GM12878 (cell line): ENCODE data around the gene AP3S2.

Experiments used
- ELK1 ChIP-seq: IDR thresholded peaks from 2 replicates; pipeline ENCODE4 v1.6.1; 2012; ENCODE audit warnings: low read depth, low read length, improper control_type of control experiment
- GABPA ChIP-seq: IDR thresholded peaks from 2 replicates; pipeline ENCODE4 v1.6.1; 2014; ENCODE audit warnings: antibody characterized with exemption, low read depth, mild to moderate bottlenecking, inconsistent platforms
- MTA2 ChIP-seq: fragments of 450-650 bp; IDR thresholded peaks from 2 replicates; pipeline ENCODE4 v1.6.1; 2016; ENCODE audit warnings: low read depth, mild to moderate bottlenecking, moderate library complexity
- POLR2A ChIP-seq: IDR thresholded peaks from 2 replicates; pipeline ENCODE4 v1.6.1; 2011; ENCODE audit warnings: low read depth, mild to moderate bottlenecking, low read length
- POLR2AphosphoS5 ChIP-seq: IDR thresholded peaks from 2 replicates; pipeline ENCODE4 v1.6.1; 2011; ENCODE audit warnings: mild to moderate bottlenecking, low read length, inconsistent platforms
- RAD21 ChIP-seq: IDR thresholded peaks from 2 replicates; pipeline ENCODE4 v1.6.1; 2011; ENCODE audit warnings: mild to moderate bottlenecking, low read depth, low read length, moderate library complexity; ENCODE audit not compliant: insufficient read depth
- RBBP5 ChIP-seq: fragments of 200-600 bp; sonication (generic); conservative IDR thresholded peaks from 2 replicates; pipeline ENCODE4 v1.6.1; 2016
- RCOR1 ChIP-seq: conservative IDR thresholded peaks from 2 replicates; pipeline ENCODE4 v1.6.1; 2012; ENCODE audit warnings: low read depth, low read length, improper control_type of control experiment
- SREBF2 ChIP-seq: IDR thresholded peaks from 2 replicates; pipeline ENCODE4 v1.6.1; 2012; ENCODE audit warnings: mild to moderate bottlenecking, low read length
- TCF12 ChIP-seq: IDR thresholded peaks from 2 replicates; pipeline ENCODE4 v1.6.1; 2011; ENCODE audit warnings: low read depth, mild to moderate bottlenecking, low read length
- ZNF24 ChIP-seq: fragments of 450-650 bp; IDR thresholded peaks from 2 replicates; pipeline ENCODE4 v1.6.1; 2017; ENCODE audit warnings: antibody characterized with exemption, mild to moderate bottlenecking
- TF ChIP-seq, protein P1 (sequence below): IDR thresholded peaks from 2 replicates; pipeline ENCODE4 v1.6.1; 2011; ENCODE audit warnings: low read depth, low read length, improper control_type of control experiment, borderline replicate concordance
- TF ChIP-seq, protein P2 (sequence below), 3 experiments: IDR thresholded peaks in 2 of 3; conservative IDR thresholded peaks in 1 of 3; 2 replicates each; pipeline ENCODE4 v1.5.1; 2011; ENCODE audit warnings: low read depth in 3 of 3, low read length in 3 of 3, mild to moderate bottlenecking in 3 of 3, control low read depth in 2 of 3, moderate library complexity in 2 of 3, inconsistent platforms in 1 of 3, mixed read lengths in 1 of 3; ENCODE audit not compliant: control insufficient read depth in 2 of 3, insufficient read depth in 1 of 3; ENCODE audit errors: extremely low read depth in 1 of 3
- TF ChIP-seq, protein P3 (sequence below): fragments of 450-650 bp; IDR thresholded peaks from 2 replicates; pipeline ENCODE4 v1.6.1; 2016; ENCODE audit warnings: mild to moderate bottlenecking

DNA sequence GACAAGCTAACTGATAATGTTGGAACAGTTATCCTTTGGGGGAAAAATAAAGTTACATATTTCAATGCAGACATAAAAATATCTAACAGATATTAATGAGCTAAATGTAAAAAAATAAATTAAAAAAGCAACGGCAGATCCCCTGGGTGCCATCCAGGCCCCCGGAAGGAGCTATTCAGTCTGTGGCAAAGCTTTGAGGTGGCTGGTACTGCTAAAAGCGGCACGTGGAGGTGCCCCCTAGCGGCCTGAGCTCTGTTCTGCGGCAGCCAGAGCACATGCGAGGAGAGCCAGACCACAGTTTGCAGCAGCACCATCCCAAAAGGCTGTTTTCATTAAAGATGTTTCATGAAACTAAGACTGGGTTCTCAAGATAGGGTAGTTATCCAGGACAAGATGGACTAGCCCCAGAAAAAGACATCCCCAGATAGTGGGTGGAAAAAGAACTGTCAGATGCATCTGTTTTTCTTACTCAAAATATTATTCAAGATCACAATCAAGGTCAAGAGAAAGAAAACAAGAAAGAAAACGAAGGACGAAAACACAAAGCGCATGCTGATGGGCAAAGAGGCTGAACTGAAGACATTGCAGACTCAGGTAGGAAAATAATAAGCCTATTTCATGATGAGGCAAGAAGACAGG is 18.7 kb downstream of the AP3S2 start:
- TF ChIP-seq, protein P1, sequence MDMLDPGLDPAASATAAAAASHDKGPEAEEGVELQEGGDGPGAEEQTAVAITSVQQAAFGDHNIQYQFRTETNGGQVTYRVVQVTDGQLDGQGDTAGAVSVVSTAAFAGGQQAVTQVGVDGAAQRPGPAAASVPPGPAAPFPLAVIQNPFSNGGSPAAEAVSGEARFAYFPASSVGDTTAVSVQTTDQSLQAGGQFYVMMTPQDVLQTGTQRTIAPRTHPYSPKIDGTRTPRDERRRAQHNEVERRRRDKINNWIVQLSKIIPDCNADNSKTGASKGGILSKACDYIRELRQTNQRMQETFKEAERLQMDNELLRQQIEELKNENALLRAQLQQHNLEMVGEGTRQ = no peak
- TF ChIP-seq ZNF24 (no peak), RAD21 (peak; percentile 84), SREBF2 (no peak), POLR2AphosphoS5 (no peak), MTA2 (no peak), RCOR1 (no peak), GABPA (no peak), TCF12 (no peak), RBBP5 (no peak), ELK1 (no peak), POLR2A (no peak)
- TF ChIP-seq, protein P2, sequence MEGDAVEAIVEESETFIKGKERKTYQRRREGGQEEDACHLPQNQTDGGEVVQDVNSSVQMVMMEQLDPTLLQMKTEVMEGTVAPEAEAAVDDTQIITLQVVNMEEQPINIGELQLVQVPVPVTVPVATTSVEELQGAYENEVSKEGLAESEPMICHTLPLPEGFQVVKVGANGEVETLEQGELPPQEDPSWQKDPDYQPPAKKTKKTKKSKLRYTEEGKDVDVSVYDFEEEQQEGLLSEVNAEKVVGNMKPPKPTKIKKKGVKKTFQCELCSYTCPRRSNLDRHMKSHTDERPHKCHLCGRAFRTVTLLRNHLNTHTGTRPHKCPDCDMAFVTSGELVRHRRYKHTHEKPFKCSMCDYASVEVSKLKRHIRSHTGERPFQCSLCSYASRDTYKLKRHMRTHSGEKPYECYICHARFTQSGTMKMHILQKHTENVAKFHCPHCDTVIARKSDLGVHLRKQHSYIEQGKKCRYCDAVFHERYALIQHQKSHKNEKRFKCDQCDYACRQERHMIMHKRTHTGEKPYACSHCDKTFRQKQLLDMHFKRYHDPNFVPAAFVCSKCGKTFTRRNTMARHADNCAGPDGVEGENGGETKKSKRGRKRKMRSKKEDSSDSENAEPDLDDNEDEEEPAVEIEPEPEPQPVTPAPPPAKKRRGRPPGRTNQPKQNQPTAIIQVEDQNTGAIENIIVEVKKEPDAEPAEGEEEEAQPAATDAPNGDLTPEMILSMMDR (IDR thresholded peaks at IDR 0.05 in 2 of 3, conservative IDR thresholded peaks at IDR 0.05 in 1 of 3; ENCODE audit: control insufficient read depth in 2 of 3, extremely low read depth in 1 of 3, insufficient read depth in 1 of 3, low read depth in 3 of 3, low read length in 3 of 3) = peak; percentile 92 to 98 (median 97)
- TF ChIP-seq, protein P3, sequence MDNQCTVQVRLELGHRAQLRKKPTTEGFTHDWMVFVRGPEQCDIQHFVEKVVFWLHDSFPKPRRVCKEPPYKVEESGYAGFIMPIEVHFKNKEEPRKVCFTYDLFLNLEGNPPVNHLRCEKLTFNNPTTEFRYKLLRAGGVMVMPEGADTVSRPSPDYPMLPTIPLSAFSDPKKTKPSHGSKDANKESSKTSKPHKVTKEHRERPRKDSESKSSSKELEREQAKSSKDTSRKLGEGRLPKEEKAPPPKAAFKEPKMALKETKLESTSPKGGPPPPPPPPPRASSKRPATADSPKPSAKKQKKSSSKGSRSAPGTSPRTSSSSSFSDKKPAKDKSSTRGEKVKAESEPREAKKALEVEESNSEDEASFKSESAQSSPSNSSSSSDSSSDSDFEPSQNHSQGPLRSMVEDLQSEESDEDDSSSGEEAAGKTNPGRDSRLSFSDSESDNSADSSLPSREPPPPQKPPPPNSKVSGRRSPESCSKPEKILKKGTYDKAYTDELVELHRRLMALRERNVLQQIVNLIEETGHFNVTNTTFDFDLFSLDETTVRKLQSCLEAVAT = no peak
